H9 (cell line): Measurements from ENCODE around the gene IPO11. TPM values are rescaled to one million over a fixed set of nuclear protein-coding genes. Genes with fewer than 3 reads are reported as not detected.
A peak's percentile ranks its signal among the peaks of the same experiment; 100 is the strongest.

Experiments used
- DNase-seq: peaks from one replicate; pipeline ENCODE4 v3.0.0-alpha.2; 2017
- H2AFZ ChIP-seq: one replicate; pipeline ENCODE4 v1.6.1; 2013; ENCODE audit warnings: mild to moderate bottlenecking, low read length, control low read depth, moderate library complexity
- H2AK5ac ChIP-seq: 2 replicates; pipeline ENCODE4 v1.6.1; 2013; ENCODE audit warnings: low read length, control low read depth, mixed read lengths; ENCODE audit not compliant: insufficient read length
- H2BK120ac ChIP-seq: one replicate; pipeline ENCODE4 v1.6.1; 2013; ENCODE audit warnings: low read depth, mild to moderate bottlenecking, low read length, control low read depth, inconsistent platforms; ENCODE audit not compliant: poor library complexity, severe bottlenecking
- H2BK12ac ChIP-seq: 2 replicates; pipeline ENCODE4 v1.6.1; 2013; ENCODE audit warnings: low read length, control low read depth, mixed read lengths, low read depth; ENCODE audit not compliant: insufficient read length
- H2BK15ac ChIP-seq: 2 replicates; pipeline ENCODE4 v1.6.1; 2013; ENCODE audit warnings: low read depth, low read length, control low read depth
- H2BK20ac ChIP-seq: one replicate; pipeline ENCODE4 v1.6.1; 2013; ENCODE audit warnings: low read depth, mild to moderate bottlenecking, low read length, control low read depth, inconsistent platforms; ENCODE audit not compliant: poor library complexity, severe bottlenecking
- H2BK5ac ChIP-seq: 2 replicates; pipeline ENCODE4 v1.6.1; 2013; ENCODE audit warnings: low read length, control low read depth, mixed read lengths; ENCODE audit not compliant: insufficient read length
- H3K14ac ChIP-seq: 2 replicates; pipeline ENCODE4 v1.6.1; 2013; ENCODE audit warnings: low read length, control low read depth; ENCODE audit not compliant: insufficient read depth
- H3K18ac ChIP-seq: 2 replicates; pipeline ENCODE4 v1.6.1; 2013; ENCODE audit warnings: low read depth, mild to moderate bottlenecking, mixed read lengths, low read length, control low read depth; ENCODE audit not compliant: insufficient read length
- H3K23ac ChIP-seq: 2 replicates; pipeline ENCODE4 v1.6.1; 2013; ENCODE audit warnings: low read length, control low read depth, mixed read lengths, low read depth; ENCODE audit not compliant: insufficient read length
- H3K23me2 ChIP-seq: 2 replicates; pipeline ENCODE4 v1.6.1; 2013; ENCODE audit warnings: low read depth, mild to moderate bottlenecking, mixed read lengths, low read length, control low read depth; ENCODE audit not compliant: insufficient read length, poor library complexity, severe bottlenecking
- H3K27ac ChIP-seq: 2 replicates; pipeline ENCODE4 v1.5.1; 2013; ENCODE audit warnings: low read length, control low read depth, mixed read lengths, low read depth; ENCODE audit not compliant: insufficient read length
- H3K27me3 ChIP-seq: 2 replicates; pipeline ENCODE4 v1.6.1; 2013; ENCODE audit warnings: low read length, control low read depth, inconsistent platforms; ENCODE audit not compliant: insufficient read depth
- H3K4ac ChIP-seq: 2 replicates; pipeline ENCODE4 v1.6.1; 2013; ENCODE audit warnings: low read depth, mild to moderate bottlenecking, control low read depth, inconsistent platforms, low read length, moderate library complexity
- H3K4me1 ChIP-seq: 2 replicates; pipeline ENCODE4 v1.6.1; 2013; ENCODE audit warnings: low read length, control low read depth, inconsistent platforms; ENCODE audit not compliant: insufficient read depth
- H3K4me2 ChIP-seq: 2 replicates; pipeline ENCODE4 v1.6.1; 2013; ENCODE audit warnings: low read length, control low read depth, mixed read lengths; ENCODE audit not compliant: insufficient read length, insufficient read depth
- H3K56ac ChIP-seq: 2 replicates; pipeline ENCODE4 v1.6.1; 2013; ENCODE audit warnings: low read depth, mild to moderate bottlenecking, mixed read lengths, low read length, control low read depth; ENCODE audit not compliant: insufficient read length
- H3K79me1 ChIP-seq: 2 replicates; pipeline ENCODE4 v1.6.1; 2013; ENCODE audit warnings: low read depth, mild to moderate bottlenecking, moderate library complexity, low read length, control low read depth, inconsistent platforms; ENCODE audit not compliant: insufficient read depth, poor library complexity, severe bottlenecking
- H3K79me2 ChIP-seq: 2 replicates; pipeline ENCODE4 v1.6.1; 2013; ENCODE audit warnings: low read length, control low read depth, inconsistent platforms; ENCODE audit not compliant: insufficient read depth
- H3K9ac ChIP-seq: 2 replicates; pipeline ENCODE4 v1.6.1; 2013; ENCODE audit warnings: low read length, control low read depth, mixed read lengths; ENCODE audit not compliant: insufficient read length; ENCODE audit errors: extremely low read depth
- H3K9me3 ChIP-seq: one replicate; pipeline ENCODE4 v1.6.1; 2013; ENCODE audit warnings: low read depth, low read length, inconsistent platforms; ENCODE audit not compliant: control insufficient read depth
- H3T11ph ChIP-seq: one replicate; pipeline ENCODE4 v1.6.1; 2013; ENCODE audit warnings: mild to moderate bottlenecking, low read length, control low read depth, inconsistent platforms
- H4K20me1 ChIP-seq: one replicate; pipeline ENCODE4 v1.6.1; 2013; ENCODE audit not compliant: control insufficient read depth, insufficient read length, insufficient read depth
- H4K5ac ChIP-seq: 2 replicates; pipeline ENCODE4 v1.6.1; 2013; ENCODE audit warnings: low read depth, mild to moderate bottlenecking, mixed read lengths, low read length, control low read depth; ENCODE audit not compliant: insufficient read length
- H4K8ac ChIP-seq: replicated peaks from 2 replicates; pipeline ENCODE4 v1.6.1; 2013; ENCODE audit warnings: low read length, control low read depth, mixed read lengths, low read depth; ENCODE audit not compliant: insufficient read length
- H4K91ac ChIP-seq: 2 replicates; pipeline ENCODE4 v1.6.1; 2013; ENCODE audit warnings: low read depth, mild to moderate bottlenecking, moderate library complexity, mixed read lengths, low read length, control low read depth; ENCODE audit not compliant: insufficient read length
- H3K27ac Mint-ChIP-seq, 3 experiments: 2 replicates in 2 of 3; 3 replicates in 1 of 3; pipeline ENCODE4 v1.8.0; 2020 to 2021; ENCODE audit warnings: mixed read lengths in 3 of 3, mild to moderate bottlenecking in 1 of 3, moderate library complexity in 1 of 3
- H3K27me3 Mint-ChIP-seq: 2 replicates; pipeline ENCODE4 v1.8.0; 2021; ENCODE audit warnings: low read depth, mild to moderate bottlenecking, moderate library complexity, mixed read lengths
- H3K36me3 Mint-ChIP-seq, 3 experiments: 2 replicates in 2 of 3; 3 replicates in 1 of 3; pipeline ENCODE4 v1.8.0; 2020 to 2021; ENCODE audit warnings: low read depth in 3 of 3, mixed read lengths in 3 of 3; ENCODE audit not compliant: insufficient read depth in 1 of 3
- H3K4me1 Mint-ChIP-seq, 2 experiments: 2 replicates each; pipeline ENCODE4 v1.8.0; 2020; ENCODE audit warnings: mixed read lengths in 2 of 2
- H3K4me3 Mint-ChIP-seq, 2 experiments: 2 replicates in 1 of 2; 3 replicates in 1 of 2; pipeline ENCODE4 v1.8.0; 2020 to 2021; ENCODE audit warnings: mild to moderate bottlenecking in 2 of 2, mixed read lengths in 2 of 2, moderate library complexity in 1 of 2
- H3K9me3 Mint-ChIP-seq, 2 experiments: 2 replicates in 1 of 2; 3 replicates in 1 of 2; pipeline ENCODE4 v1.8.0; 2020; ENCODE audit warnings: mild to moderate bottlenecking in 2 of 2, mixed read lengths in 2 of 2, moderate library complexity in 1 of 2
- CTCF ChIP-seq: fragments of 200-600 bp; sonication (generic); conservative IDR thresholded peaks from 3 replicates; pipeline ENCODE4 v1.8.0; 2021; ENCODE audit warnings: antibody characterized with exemption, mild to moderate bottlenecking
- WGBS: extraction: QIAGEN DNeasy Blood & Tissue Kit; methylation state at CpG from one replicate; pipeline ENCODE4 v1.1.7; 2013; ENCODE audit warnings: missing lambda C conversion rate, low lambda C conversion rate, mixed read lengths; ENCODE audit not compliant: insufficient read length; ENCODE audit errors: extremely low coverage; 5-methylcytosine and 5-hydroxymethylcytosine counted together
- total RNA-seq: library from RNA; stranded (reverse); gene quantifications from 2 replicates; pipeline ENCODE4 v1.2.1, GENCODE V29; 2021

IPO11 gene
- total RNA-seq, 1 experiment from 2014 or later = 63.0 TPM

GRCh38 chr5:62594364-62594984 is 181.9 kb downstream of the IPO11 start:
- no peaks in the 10 kb centered on the region for H3K27me3 ChIP-seq
- no peak overlapping the region for H3T11ph ChIP-seq
- Mint-ChIP-seq H3K27ac (peak overlapping the region; percentile 37 to 64 (median 63); a peak in 5 of 7 replicates), H3K9me3 (no peaks in the 10 kb centered on the region), H3K4me3 (no peak overlapping the region), H3K36me3 (peaks cover 6 to 21% (median 10%) of the 10 kb centered on the region in 3 experiments), H3K27me3 (no peaks in the 10 kb centered on the region), H3K4me1 (peaks cover 17 to 21% of the 10 kb centered on the region in 2 experiments)
- H2BK5ac ChIP-seq = no peak overlapping the region
- H3K56ac ChIP-seq = no peak overlapping the region
- H3K18ac ChIP-seq = no peak overlapping the region
- peaks cover 8% of the 10 kb centered on the region; the same call in 1 of the 2 replicates for H3K4me1 ChIP-seq
- no peak overlapping the region for H4K5ac ChIP-seq
- TF ChIP-seq CTCF = no peak
- H3K79me2 ChIP-seq = no peaks in the 10 kb centered on the region
- no peak overlapping the region for H2BK15ac ChIP-seq
- WGBS = no CpG with 5 or more reads among the region's 3 CpGs
- H3K4me2 ChIP-seq = no peak overlapping the region
- H3K23me2 ChIP-seq = no peaks in the 10 kb centered on the region
- no peak overlapping the region for H4K91ac ChIP-seq
- H3K23ac ChIP-seq = no peak overlapping the region
- H2AFZ ChIP-seq = no peak overlapping the region
- no peak overlapping the region for H2BK120ac ChIP-seq
- H2AK5ac ChIP-seq = no peak overlapping the region
- no peak for DNase-seq
- H4K20me1 ChIP-seq = no peaks in the 10 kb centered on the region
- no peak overlapping the region for H2BK12ac ChIP-seq
- H3K9ac ChIP-seq = no peak overlapping the region
- H3K4ac ChIP-seq = no peak overlapping the region
- no peaks in the 10 kb centered on the region for H3K9me3 ChIP-seq
- no peak overlapping the region for H3K27ac ChIP-seq
- H4K8ac ChIP-seq = no peak overlapping the region
- H2BK20ac ChIP-seq = no peak overlapping the region
- no peak overlapping the region for H3K14ac ChIP-seq
- H3K79me1 ChIP-seq = no peaks in the 10 kb centered on the region
